Stimulated activated CD8-positive, alpha-beta memory T cell treated with anti-CD3 and anti-CD28 coated beads, Interleukin-15, amount 100 ng/mL, for 1 hour (primary cell): Measurements from ENCODE around the gene MZT2A.
"Not testable (repeated sequence)": the region's sequence is repeated elsewhere in the genome, so short reads cannot be mapped to it uniquely, and the experiment has no call there.

Experiments
- DNase-seq: peaks from one replicate; pipeline ENCODE4 v3.0.0-alpha.2; 2020; ENCODE audit warnings: low read depth

The MZT2A gene

GRCh38 chr2:131491469-131491836, 744 bp downstream of the MZT2A start:
- not testable (repeated sequence) for DNase-seq

DNA sequence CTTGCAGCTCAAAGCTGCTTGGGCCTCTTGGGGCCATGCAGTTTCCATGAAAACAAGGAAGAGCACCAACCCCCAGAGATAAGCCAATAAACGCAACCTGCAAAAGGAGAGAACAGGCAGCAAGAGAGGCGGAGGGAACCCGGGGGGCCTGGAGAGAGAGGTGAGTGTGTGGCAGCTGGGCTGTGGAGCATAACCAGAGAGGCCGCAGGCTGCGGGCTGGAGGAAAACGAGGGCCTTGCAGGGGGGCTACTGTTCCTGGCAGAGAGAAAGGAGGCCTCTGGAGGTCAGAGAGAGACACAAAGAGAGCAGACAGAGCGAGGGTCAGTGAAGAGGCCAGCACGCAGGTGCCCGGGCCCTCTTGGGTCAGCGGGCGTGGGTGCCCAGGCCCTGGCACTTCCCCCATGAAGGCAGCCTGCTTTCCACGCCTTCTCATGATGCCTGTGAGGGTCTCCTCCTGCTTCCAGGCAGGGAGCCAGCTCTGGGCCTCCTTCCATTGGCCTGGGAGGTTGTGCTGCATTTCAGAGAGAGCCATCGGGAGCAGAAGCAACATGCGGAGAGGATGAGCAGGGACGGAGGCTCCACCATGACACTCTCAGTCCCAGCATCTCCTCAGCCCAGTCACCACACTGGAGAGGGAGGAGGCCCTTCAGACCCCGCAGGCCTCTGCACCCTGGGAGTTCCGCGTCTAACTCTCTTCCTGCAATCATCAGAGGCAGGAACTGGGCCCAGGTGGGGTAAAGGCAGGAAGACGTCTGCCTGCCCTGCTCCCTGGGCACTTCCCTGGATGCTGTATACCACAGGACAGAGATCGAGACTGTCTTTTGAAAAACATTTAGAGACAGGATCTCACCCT, 1.4 kb downstream of the MZT2A start:
- DNase-seq, result not testable (repeated sequence)

DNA sequence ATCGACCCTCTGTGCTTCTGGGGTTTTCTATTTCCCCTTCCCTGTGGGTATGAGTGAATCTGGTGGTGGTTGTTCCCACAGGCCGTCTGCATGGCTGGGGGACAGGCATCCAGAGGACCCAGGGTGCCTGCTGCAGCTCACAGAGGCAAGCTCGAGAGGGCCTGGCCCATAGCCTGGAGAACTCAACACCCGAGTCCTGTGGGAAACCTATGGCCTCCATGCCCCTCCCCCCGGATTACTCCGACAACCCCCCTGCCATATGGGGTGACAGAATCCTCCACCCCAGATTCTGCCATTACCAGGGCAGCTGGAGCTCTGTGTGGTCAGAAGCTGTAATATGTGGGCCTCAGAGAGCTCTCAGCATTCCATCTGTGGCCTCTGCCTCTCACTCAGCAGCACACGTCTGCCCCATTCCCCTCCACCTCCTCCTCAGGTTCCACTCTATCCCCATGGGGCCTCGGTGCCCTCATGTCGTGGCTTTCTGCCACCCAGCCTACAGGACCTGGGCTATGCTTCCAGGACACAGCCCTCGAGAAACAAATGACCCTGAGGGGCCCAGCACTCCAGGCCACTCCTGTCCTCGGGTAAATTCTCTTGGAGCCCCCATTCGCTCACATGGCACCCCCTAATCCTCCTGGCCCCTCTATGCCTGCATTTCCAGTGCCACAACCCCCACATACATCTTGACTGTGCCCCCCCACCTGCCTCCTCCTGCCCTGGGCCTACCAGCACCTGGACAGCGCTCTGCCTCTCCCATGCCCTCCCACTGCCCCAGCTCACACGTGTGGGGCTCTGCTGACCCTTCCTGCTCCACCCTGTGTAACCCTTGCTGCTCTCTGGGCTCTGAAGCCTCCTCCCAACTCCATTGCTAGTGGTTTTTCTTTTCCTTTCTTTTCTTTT, 3.6 kb downstream of the MZT2A start:
- DNase-seq, result no peak

- not testable (repeated sequence) for DNase-seq
Measured at GRCh38 chr2:131486201-131486902, 5.8 kb downstream of the MZT2A start.

- DNase-seq, result not testable (repeated sequence)
Measured at GRCh38 chr2:131484906-131485460, 7.2 kb downstream of the MZT2A start.

- DNase-seq, result not testable (repeated sequence)
Measured at GRCh38 chr2:131483981-131484820, 8.0 kb downstream of the MZT2A start.

DNA sequence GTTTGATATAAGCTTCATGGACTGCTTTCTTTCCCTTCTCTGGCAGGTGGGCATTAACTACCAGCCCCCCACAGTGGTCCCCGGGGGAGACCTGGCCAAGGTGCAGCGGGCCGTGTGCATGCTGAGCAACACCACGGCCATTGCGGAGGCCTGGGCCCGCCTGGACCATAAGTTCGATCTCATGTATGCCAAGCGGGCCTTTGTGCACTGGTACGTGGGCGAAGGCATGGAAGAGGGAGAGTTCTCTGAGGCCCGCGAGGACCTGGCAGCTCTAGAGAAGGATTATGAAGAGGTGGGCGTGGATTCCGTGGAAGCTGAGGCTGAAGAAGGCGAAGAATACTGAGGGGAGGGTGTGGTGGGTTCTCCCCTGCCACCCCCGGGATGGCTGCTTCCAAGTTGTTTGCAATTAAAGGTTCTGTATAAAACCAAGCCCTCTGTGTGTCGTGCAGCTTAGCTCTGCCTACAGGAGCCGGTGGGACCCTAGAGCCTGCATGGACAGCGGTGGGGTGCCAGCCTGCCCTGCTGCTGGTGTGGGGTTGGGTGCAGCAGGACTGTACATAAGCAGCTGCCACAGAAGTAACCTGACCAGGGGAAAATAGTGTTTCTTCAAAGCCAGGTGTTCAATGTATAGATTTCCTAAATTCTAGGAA, 9.6 kb downstream of the MZT2A start:
- DNase-seq, result not testable (repeated sequence)

GRCh38 chr2:131480351-131480750, 11.8 kb downstream of the MZT2A start:
- DNase-seq, result not testable (repeated sequence)

DNA sequence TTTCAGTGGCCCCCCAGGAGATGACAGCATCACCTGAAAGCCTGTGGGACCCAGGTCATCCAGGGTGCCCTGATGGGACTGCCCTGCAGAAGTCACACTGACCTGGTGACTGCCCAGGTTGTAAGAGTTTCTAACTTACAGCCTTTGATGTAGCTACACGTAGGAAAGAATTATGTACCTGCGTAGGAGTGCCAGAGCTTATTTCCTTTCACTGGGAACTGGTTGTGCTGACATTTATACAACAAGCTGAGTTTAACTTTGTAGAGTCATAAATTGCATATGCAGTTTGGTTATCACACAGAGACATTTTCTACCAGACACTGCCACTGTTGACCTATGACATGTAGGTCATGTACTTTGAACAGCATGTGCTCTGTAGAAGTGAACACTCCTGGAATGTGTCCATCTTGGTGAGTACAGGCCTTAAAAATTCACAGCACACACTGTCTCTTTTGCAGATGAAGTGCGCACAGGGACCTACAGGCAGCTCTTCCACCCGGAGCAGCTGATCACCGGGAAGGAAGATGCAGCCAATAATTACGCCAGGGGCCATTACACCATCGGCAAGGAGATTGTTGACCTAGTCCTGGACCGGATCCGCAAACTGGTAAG, 13.2 kb downstream of the MZT2A start:
- DNase-seq, result not testable (repeated sequence)

GRCh38 chr2:131478074-131478849, 13.9 kb downstream of the MZT2A start:
- DNase-seq, result not testable (repeated sequence)

- DNase-seq, result not testable (repeated sequence)
Measured at GRCh38 chr2:131477227-131477626, 15.0 kb downstream of the MZT2A start.

DNA sequence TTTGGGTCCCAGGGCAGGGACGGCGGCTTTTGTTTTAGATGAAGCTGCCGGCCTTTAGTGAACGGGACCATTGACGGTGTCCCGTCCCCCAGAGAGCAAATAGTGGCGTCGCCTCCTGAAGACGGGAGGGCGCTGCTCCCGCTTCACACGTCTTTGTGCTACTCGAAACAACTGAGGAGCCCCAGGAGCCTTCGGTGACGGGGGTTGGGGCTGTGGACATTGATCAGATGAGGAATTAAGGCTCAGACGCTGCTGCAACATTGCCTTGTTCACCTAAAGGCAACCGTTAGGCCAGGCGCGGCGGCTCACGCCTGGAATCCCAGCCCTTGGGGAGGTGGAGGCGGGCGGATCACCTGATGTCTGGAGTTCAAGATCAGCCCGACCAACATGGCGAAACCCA, 15.8 kb downstream of the MZT2A start:
- not testable (repeated sequence) for DNase-seq

DNA sequence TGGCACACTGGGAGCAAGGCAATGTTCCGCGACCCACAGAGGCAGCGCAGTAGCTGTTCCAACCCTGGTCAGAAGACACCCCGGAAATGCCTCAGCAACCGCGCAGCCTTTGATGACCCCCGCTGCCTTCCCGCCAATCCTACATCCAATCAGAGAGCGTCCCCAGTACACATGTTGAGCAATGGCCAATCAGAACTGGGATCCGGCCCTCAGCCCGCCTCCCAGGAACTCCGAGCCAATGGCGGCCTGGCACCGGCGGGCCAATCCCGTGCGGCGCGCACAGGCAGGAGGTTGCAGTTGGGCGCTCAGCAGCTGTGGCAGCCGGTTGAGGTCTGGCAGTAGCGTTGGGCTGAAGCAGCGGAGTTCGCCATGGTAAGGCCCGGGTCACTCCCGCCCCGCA, 16.4 kb downstream of the MZT2A start, which contains the start of gene TUBA3D:
Gene TUBA3D, plus strand, starts transcription at position 289 of the 400 bp plus-strand sequence. Its CDS starts 81 bp downstream, at position 370.
- DNase-seq, result no peak

DNA sequence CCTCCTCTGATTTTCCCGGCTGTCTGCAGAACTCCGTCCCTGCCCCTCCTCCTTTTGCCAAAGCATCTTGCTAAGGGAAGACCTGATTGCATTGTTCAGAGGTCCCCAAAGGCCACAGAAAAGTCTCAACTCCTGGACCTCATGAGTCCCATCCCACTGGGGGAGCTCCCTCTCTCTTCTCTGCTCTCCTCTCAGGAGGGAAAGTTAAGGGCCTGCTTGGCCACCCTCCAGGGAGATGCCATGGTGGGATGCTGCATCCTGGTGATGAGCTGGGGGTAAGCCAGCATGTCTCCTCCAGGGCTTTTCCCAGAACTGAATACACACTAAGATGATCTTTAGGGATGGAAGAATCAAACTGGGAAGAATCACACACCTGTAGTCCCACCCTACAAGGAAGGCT, 18.9 kb downstream of the MZT2A start:
- not testable (repeated sequence) for DNase-seq

- not testable (repeated sequence) for DNase-seq
Measured at GRCh38 chr2:131471624-131472023, 20.6 kb downstream of the MZT2A start.

DNA sequence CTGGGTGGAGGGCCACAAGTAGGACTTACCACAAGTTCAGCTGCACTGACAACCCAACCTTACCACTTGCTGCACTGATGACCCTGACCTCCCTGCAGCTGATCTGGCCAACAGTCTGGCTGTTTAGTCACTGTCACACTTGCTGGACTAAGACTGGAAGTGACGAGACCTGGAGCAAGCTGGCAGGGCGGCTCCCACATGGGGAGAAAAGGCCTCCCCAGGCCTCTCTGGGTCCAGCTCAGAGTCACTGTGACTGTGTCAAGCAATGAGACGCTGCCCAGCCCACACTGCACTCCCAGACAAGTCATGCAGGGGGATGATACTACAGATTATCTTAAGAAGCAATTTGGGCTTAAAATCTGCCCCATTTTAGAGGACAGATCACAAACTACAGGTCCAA, 21.3 kb downstream of the MZT2A start:
- not testable (repeated sequence) for DNase-seq

GRCh38 chr2:131467722-131468121, 24.5 kb downstream of the MZT2A start:
- not testable (repeated sequence) for DNase-seq

DNA sequence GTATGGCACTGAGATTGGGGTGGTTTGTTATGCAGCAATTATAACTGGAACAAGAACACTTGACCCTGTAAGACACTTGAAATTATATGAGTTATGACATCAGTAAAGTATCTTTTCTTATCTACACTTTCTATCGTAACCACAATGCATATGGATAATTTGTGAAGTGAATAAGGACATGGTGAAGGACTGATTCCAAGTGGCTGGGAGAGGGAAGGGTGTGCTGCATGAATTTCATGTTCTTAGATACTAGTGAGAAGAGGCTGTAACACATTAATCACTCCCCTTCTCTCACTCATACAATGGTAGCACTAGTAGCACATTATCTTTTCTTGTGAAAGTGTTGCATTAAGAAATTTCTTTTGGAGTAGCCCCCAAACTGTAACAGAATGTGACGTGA, 37.3 kb downstream of the MZT2A start:
- not testable (repeated sequence) for DNase-seq
